ENCODE measurements around the gene ERICH4.

DNA sequence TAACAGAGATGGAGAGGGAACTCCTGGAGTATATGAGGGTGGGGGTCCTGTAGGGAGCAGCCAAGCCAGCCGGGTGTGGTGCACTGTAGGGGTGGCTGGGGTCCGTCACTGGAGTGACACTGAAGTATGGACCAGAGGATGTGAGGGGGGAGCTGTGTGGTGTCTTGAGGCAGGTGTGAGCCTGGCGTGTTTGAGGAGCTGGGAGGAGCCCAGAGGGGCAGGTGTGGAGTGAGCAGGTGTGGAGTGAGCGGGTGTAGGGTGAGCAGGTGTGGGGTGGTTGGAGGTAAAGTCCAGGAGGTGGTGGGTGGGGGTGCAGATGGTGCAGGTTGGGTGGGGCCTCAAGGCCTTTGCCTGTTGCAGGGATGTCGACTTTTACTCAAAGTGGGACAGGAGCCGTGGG, 21.6 kb upstream of the ERICH4 start:
- TF ChIP-seq POLR2A (IDR thresholded peaks at IDR 0.05; ENCODE audit: control extremely low read depth in 1 of 2, low read depth in 2 of 2, low read length in 2 of 2) (no peak), JUN (IDR thresholded peaks at IDR 0.05; ENCODE audit: low read depth, low read length) (no peak), SP1 (IDR thresholded peaks at IDR 0.05; ENCODE audit: low read depth, low read length) (no peak), GTF2F1 (IDR thresholded peaks at IDR 0.05; ENCODE audit: borderline replicate concordance, low read depth, low read length) (no peak), FOSL1 (IDR thresholded peaks at IDR 0.05; ENCODE audit: insufficient read depth, low read depth, low read length) (no peak)
- TF ChIP-seq, protein P1, sequence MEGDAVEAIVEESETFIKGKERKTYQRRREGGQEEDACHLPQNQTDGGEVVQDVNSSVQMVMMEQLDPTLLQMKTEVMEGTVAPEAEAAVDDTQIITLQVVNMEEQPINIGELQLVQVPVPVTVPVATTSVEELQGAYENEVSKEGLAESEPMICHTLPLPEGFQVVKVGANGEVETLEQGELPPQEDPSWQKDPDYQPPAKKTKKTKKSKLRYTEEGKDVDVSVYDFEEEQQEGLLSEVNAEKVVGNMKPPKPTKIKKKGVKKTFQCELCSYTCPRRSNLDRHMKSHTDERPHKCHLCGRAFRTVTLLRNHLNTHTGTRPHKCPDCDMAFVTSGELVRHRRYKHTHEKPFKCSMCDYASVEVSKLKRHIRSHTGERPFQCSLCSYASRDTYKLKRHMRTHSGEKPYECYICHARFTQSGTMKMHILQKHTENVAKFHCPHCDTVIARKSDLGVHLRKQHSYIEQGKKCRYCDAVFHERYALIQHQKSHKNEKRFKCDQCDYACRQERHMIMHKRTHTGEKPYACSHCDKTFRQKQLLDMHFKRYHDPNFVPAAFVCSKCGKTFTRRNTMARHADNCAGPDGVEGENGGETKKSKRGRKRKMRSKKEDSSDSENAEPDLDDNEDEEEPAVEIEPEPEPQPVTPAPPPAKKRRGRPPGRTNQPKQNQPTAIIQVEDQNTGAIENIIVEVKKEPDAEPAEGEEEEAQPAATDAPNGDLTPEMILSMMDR (IDR thresholded peaks at IDR 0.05; ENCODE audit: control extremely low read depth in 1 of 3, insufficient read depth in 1 of 3, low read depth in 1 of 3, low read length in 3 of 3) = no peak
